ENCODE results near the gene DRICH1.
"Not testable (repeated sequence)": the region's sequence is repeated elsewhere in the genome, so short reads cannot be mapped to it uniquely, and the experiment has no call there.

The DRICH1 gene

DNA sequence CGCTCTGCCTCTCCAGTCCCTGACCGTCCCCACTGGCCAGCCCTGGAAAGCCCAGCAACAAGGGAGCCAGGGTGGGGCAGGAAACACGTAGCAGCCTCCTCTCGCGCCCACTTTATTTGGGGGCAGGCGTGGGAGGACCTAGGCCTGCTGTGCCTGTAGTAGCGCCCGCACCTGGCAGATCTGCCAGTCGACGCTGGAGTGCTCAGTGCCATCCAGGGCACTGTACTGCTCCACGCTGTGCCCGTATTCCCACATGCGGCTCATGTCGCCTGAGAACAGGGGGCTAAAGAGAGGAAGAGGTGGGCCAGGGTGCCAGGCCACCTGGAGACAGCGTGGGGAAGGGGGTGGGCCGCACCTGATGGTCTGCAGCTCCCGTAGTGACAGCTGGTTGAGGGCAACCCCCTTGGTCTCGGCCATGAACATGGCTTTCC is 17.0 kb upstream of the DRICH1 start:
- DNase-seq, result no peak

DNA sequence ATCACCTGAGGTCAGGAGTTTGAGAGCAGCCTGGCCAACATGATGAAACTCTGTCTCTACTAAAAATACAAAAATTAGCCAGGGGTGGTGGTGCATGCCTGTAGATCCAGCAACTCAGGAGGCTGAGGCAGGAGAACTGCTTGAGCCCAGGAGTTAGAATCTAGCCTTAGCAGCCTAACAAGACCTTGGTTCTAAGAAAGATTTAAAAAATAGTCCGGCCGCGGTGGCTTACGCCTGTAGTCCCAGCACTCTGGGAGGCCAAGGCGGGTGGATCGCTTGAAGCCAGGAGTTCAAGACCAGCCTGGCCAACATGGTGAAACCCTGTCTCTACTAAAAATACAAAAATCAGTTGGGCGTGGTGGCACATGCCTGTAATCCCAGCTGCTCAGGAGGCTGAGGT is 14.4 kb upstream of the DRICH1 start:
- DNase-seq, result not testable (repeated sequence)

DNA sequence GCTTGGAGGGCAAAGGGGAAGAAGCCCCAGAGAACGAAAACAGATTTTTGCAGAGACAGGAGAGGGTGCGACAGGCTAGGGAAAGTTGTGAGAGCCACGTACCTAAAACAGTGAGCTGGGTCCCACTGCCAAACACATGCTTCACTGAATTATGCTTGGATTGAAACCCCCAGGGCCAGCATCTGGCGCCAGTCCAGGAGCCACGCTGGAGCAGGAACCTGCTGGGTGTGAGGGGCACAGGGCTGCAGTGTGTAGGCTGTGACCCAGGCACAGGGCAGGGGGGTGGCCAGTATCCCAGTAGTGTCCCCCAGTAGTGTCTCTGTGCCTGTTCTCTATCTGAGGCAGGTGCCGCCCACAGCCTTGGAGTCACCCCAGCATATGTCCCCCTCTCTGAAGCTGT is 8.1 kb upstream of the DRICH1 start:
- DNase-seq, result not testable (repeated sequence)

DNA sequence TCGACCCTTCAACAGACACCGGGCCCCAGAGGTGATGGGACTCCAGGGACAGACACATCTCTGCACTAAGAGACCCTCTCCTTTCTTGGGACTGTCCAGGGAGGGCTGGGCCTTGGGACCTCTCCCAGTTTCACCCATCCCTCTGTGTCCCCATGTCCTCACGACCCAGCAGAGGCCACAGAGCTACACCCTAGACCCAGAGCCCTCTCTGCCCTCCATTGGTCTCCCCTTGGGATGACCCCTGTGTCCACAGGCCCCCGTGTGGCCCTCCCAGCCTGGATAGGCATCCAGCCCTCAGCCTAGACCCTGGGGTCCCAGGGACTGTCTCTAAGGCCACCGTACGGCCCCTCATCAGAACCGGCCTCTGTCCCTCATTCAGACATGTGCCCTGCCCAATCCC is 7.5 kb upstream of the DRICH1 start:
- no peak for DNase-seq

DNA sequence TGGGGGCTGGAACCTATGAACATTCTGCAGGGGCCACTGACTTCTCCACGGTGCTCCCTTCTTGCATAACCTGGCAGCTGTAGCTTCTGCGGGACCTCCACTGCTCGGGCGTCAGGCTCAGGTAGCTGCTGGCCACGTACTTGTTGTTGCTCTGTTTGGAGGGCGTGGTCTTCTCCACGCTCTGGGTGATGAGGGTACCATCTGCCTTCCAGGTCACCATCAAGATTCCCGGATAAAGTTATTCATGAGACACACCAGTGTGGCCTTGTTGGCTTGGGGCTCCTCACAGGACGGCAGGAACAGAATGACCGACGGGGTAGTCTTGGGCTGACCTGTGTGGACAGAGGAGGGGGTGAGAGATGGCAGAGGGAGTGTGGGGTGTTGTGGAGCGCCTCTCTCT is 6.5 kb upstream of the DRICH1 start:
- DNase-seq, result no peak

DNA sequence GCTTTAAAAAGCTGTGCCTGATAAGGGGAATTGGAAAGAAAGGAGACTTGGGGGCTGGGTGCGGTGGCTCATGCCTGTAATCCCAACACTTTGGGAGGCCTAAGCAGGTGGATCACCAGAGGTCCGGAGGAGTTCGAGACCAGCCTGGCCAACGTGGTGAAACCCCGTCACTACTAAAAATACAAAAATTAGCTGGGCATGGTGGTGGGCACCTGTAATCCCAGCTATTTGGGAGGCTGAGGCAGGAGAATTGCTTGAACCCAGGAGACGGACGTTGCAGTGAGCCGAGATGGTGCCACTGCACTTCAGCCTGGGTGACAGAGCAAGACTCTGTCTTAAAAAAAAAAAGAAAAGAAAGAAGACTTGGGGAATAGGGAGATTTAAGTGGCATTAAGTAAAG is 3.2 kb upstream of the DRICH1 start:
- DNase-seq, result not testable (repeated sequence)

DNA sequence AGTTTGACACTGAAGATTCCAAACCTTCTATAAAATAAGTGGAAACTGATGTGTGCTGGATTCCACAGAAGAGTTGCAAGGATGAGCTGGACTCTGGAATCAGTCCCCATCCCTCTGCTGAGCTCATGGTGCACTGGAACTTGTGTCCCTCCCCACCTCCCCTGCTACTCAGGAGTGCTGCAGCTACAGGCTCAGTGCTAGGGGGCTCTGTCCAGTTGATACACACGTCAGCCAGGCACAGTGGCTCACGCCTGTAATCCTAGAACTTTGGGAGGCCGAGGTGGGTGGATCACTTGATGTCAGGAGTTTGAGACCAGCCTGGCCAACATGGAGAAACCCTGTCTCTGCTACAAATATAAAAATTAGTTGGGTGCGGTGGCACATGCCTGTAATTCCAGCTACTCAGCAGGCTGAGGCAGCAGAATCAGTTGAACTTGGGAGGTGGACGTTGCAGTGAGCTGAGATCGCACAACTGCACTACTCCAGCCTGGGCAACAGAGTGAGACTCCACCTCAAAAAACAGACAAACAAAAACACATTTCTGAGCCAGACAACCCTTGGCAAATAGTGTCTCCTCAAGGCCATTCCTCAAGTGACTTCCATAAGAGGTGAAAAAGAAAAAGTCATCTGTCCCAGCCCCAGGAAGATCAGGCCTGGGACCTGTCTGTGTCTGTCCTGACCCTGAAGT is 3.9 kb downstream of the DRICH1 start:
- DNase-seq, result not testable (repeated sequence)

DNA sequence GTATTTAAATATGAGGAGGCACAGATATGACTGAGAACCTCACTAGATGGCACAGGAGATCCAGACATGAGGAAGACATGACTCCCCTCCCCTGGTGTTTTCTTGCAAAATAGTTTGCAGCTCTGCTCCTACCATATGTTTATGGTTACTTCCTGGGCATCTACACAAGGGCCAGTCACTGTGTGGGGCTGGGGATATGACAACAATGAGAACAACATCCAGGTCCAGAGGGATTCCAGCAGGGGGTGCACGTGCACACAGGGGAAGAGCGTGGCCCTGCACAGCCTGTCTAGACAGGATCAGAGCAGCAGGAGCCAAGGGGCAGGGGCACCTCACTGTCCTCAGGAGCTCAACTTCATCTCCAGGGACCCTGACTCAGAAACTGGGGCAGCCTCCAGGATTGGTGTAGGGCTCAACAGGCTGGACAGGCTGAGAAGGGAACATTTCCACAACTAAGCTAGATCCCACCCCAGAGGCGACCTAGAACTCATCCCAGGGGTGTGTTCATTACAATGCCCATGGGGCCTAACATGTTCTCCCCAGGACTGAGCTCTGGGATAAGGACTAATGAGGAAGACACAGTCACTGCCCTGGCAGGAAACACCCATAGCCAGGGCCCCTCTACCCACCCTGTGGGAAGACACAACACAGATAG is 4.6 kb downstream of the DRICH1 start:
- DNase-seq, result peak; percentile 24

DNA sequence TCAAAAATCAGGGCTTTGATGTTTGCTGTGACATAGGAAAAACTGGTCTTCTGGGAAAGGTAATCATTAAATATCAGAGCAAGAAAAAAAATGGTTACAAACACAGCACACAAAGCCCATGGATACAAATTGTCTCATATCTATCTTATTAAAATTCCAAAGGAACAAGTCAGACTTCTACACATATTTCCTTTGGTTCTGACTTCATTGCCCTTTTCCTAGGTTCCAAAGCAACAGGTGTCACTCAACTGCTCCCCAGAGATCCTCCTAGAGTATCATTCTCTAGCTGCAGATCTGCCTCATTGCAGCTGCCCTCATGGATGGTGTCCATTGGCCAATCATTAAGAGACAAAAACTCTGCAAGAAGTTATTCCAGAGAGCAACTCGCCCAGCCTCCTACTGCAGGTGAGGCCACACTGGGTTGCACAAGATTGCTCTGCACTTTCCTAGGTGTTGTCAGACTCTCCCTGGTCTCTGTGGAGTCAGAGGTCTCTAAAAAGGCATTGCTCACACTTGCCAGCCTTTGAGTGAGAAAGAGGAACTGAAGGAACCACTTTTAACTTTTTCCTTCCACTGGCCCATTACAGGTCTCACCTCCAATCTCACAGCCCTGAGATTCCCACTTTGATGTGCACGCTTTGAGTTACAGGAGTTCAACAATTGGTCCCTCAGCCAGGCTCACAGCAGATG is 5.7 kb downstream of the DRICH1 start:
- no peak for DNase-seq

DNA sequence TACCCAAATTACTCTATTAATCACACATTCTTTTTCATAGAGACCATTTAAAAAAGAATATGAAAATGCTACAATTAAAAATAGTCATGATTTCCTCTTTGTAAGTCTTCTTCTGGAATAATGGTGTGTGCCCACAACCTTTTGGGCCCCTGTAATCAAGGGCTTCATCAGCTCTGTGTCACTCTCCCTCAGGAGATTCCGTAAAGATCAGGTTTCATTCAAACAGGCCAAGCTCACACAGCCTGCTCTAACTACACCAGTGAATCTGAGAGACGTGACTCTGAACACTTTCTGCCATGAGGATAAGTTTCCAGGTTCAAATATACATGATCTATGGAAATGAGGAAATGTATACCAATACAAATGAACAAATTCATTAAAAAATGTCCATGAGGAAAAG is 9.5 kb downstream of the DRICH1 start:
- DNase-seq, result peak; percentile 6

DNA sequence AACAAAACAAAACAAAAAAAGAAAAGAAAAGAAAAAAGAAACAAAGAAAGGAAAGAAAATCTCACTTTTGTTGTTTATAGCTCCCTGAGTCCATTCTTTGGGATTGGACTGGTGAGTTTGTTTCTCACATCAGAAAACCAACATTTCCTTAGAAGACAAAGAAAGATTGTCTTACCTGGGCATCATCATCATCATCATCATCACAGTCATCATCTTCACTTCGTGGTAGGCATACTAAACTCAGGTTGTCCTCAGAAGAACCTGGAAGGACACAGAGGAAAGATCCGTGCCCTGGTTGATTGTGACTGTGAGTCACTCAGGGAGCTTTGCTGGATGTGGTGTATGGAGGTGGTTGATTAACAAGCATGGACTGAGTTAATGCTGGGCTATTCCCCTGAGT is 10.2 kb downstream of the DRICH1 start:
- DNase-seq, result not testable (repeated sequence)

DNA sequence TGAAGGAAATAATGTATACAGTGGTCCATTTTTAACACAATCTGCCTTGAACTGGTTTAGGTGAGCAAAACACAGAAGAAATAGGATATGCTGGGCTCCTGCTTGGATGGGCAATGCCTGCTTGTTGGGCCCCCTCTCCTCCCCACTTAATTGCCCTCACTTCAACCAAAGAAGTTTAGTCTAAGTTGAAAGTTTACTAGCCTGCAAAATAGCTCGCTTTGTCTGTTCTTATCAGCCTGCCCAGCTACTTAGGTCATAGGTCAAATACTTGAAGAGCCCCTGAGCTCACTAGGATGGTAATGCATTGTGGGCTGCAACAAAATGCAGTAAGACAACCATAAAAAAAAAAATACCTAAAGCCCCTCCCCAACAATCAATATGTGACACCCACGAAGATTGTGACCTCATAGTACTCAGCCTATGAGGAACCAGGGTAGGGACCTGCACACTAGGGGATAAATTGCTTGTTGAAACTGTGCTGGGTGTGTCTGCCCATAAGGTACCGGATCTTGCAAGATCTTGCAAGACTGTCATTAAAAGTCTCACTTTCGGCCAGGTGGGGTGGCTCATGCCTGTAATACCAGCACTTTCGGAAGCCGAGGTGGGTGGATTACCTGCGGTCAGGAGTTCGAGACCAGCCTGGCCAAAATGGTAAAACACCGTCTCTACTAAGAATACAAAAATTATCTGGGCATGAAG is 10.9 kb downstream of the DRICH1 start:
- no peak for DNase-seq

DNA sequence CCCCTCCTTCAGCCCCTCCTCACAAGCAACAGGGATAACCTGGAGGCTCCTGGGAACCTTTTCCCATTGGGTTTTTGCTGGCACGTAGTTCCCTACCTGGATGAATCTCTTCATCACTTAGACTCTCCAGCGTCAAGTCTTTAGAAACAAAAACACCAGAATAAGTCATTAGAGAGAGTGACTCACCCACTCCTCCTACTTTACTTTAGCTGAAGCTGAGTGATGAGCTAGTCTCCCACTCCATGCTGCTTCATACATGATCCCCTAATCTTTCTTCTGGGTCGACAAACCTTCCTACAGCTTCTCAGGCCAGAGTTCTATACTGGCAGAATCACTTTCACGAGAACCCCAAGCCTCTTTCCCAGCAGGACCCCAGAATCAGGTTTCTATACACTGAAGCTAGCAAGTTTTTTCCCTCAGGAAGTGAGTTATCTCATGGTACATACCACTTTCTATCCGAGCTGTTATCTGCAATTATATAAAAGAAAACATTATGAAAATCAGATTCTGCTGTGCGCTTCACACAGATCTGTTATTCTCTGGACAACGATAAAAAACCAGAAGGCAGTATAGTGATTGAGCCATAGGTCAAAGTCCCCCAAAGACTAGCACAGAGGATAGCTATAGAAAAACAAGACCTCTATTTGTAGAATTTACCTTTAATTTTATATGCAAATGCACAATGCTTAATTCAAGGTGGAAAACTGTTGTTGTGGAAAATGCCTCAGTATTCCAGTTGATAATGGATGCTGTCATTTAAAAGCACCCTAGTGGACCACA is 18.7 kb downstream of the DRICH1 start:
- no peak for DNase-seq

DNA sequence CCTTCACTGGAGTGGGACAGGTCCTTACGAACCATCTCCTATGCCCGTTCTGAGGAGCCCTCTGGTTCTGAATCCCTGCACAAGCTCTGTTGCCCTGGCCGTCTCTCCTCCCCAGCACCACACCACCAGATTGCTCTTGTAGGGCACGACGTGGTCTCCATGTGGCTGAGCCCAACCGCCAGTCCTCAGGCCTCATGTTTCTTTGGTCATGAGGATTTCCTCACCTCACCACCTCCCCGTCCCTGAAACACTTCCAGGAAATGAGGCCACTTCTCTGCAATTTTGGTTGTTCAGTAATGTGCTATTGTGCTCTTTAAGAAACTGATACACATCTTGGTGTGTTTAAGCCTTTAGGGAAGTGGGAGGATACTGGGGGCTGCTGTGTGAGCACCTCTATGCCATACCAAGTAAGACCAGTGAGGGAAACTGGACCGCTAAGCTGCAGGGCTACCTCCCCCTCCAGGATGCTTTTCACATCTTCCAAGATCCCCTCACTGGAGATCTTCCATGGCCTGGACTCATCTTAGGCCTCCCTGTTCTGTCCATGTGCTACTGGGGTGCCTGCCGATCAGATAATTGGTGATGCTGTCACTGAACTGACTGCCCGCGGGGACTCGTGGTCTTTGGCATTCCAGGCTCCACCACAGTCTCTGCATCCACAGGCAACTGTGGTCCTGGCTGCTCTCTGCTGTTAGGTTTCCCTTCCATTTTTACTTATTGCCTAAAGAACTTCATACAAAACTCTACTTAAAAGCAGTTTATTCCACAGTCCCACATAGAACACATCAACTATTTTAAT is 21.9 kb downstream of the DRICH1 start:
- no peak for DNase-seq

DNA sequence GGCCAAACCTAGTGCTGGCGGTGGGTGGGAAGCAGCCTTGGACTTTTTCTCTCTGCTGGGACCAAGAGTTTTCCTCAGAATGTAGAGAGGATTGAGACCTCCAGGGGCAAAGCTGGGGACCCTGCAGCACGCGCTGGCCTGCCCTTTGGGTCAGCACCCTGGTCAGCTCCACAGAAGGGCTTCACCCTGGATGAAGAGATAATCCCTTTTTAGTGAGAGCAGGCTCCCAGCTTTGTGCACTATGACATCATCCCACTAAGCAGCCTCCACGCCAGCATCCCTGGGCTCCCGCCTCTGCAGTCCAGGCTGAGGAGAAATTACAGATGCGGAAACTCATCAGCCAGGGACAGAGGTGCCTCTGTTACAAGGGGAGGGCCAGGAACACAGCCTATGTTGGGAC is 23.5 kb downstream of the DRICH1 start:
- DNase-seq, result peak; percentile 26

DNA sequence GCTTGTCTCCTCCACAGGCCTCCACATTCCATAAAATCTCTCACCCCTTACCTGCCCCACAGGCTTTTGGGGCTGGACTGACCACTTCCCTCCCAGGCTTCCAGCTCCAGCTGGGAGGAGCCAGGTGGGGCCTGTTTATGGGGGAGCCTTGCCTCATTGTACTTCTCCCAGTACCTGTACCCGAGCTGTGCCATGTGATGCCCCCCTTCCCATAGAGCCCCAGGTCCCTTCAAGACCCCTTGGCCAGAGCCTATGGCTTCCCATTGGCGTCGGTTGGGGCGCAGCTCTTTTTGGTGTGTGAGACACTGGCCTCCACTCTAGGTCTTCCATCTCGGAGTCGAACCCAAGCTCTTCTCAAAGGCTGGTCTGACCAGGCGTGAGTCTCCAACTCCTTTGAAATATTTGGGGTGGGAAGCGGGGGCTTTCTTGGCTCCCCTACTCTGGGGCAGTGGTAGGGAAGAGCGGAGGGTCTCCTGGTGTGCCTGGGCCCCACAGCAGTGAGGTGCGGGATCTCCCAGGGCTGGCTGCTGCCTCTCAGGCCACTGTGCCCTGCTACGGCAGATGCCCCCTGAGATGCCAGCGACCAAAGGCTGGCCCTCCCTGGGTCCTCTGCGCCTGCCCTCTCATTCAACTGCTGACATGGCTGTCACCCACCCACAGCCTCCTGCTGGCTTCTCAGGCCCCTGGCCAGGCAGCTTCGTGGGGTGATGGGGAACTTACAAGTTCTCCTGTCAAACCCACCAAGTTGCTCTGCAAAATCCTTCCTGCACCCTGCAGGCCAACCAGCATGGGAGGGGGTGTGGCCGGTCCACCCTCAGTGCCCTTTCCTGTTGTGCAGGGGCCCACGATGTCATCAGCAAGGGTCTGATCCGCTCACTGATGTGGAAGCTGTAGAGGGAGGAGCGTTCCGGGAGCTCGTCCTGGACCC is 25.7 kb downstream of the DRICH1 start:
- no peak for DNase-seq

DNA sequence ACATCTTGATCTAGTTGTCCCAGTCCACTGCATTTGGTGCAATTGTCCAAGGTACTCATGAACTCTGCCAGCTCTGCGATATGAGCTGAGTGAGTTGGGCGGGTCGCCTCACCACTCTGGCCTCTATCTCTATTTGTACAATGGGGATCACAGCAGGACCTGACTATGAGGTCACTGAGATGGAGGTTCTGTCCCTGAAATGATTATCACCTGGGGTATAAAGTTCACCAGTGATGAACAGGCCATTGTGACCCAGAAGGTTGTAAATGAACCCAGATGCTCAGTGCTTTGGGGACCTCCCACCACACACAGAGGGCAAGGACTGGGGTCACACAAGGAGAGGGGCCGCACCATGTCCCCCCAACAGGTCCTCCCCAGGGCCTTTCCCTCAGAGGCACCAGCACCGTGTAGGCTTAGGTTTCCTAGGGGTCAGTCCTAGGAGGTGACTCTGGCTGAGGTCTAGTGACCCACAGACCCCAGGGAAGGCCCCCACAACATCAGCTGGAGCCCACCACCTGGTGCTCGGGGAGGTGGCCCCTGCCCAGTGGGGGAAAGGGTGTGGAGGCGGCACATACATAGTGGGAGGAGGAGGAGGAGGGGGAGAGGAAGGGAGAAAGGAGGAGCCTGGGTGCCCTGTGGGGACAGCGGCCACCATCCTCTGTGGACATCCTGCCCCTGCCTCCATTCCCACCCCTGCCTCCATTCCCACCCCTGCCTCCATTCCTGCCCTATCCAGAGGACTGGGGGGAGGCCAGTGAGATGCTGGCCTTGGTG is 27.0 kb downstream of the DRICH1 start:
- no peak for DNase-seq

DNA sequence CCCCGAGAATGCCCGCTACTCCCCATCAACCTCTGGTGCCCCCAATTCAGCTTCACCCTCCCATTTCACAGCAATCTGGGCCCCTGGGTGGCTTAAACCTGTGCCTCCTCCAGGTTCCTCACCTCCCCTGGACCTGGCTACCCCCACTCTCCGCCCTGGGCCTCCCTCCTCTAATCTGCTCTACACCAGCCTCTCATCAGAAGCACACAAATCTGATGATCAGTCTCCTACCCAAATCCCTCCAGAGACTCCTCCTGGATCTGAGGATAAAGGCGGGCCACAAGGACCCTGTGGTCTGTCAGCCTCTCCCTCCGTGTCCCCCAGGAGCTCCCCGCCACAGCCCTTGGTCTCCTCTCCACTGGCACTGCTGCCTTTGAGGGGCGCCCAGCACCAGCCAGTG is 28.9 kb downstream of the DRICH1 start:
- DNase-seq, result no peak

DNA sequence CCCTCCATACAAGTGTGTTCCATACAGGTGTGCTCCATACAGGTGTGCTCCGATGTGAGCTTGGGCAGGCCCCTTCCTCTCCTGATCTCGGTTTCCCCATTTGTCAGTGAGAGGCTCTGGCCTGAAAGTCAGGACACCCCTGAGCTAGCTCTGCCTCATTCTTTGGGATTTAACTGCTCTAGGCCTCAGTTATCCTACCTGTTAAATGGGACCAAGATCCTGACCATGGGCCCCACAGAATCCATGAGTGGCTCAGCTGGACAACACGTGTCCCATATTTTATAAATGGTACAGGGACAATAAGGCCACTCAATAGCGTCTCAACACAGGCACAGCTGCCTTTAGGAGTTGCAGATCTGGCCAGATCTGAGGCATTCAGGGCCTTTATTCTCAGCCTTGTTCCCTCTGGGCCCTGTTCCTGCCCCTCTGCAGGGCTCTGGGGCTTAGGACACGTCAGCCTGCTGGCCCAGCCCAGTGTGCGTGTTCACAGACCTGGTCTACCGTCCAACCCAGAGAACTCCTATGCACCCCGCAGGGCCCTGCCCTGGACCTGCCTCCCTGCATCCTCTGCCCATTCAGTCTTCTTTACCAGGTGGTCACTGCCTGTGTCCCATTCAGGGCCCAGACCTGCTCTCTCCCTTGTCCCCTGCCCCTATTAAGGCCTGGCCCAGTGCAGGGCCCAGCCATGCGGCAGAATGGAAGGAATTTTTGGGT is 33.2 kb downstream of the DRICH1 start:
- no peak for DNase-seq
